OCI-LY7 (cell line): Measurements from ENCODE around the gene FMNL2.

Source experiments
- CTCF ChIP-seq: fragments of 200-600 bp; sonication (generic); conservative IDR thresholded peaks from 2 replicates; pipeline ENCODE4 v1.5.1; 2014; ENCODE audit warnings: mild to moderate bottlenecking, antibody characterized with exemption, low read length, moderate library complexity, mixed read lengths
- EZH2phosphoT487 ChIP-seq: fragments of 200-600 bp; sonication (generic); IDR thresholded peaks from 2 replicates; pipeline ENCODE4 v1.6.1; 2018; ENCODE audit warnings: low read depth, borderline replicate concordance, mild to moderate bottlenecking, mixed run types, antibody characterized with exemption, low read length, moderate library complexity, mixed read lengths

GRCh38 chr2:152477347-152478092 is 142.5 kb downstream of the FMNL2 start:
- TF ChIP-seq CTCF: no peak
- no peak for TF ChIP-seq EZH2phosphoT487
